HEK293 (cell line): Measurements from ENCODE around the gene HOXA6.
A peak's percentile ranks its signal among the peaks of the same experiment; 100 is the strongest.

Source experiments
- ATF2 ChIP-seq: fragments of 450-650 bp; formaldehyde crosslinking; IDR thresholded peaks from 2 replicates; pipeline ENCODE4 v1.5.1; 2016; ENCODE audit warnings: missing biosample characterization, missing genetic modification characterization, low read depth
- BCL6B ChIP-seq: fragments of 450-650 bp; formaldehyde crosslinking; IDR thresholded peaks from 2 replicates; pipeline ENCODE4 v1.5.1; 2017; ENCODE audit warnings: missing biosample characterization, missing genetic modification characterization
- ELK4 ChIP-seq: IDR thresholded peaks from 2 replicates; pipeline ENCODE4 v1.6.1; 2011; ENCODE audit warnings: mild to moderate bottlenecking, low read depth, low read length, borderline replicate concordance
- GLI4 ChIP-seq: fragments of 450-650 bp; formaldehyde crosslinking; IDR thresholded peaks from 2 replicates; pipeline ENCODE4 v1.5.1; 2016; ENCODE audit warnings: missing biosample characterization, missing genetic modification characterization
- KLF17 ChIP-seq: fragments of 450-650 bp; formaldehyde crosslinking; IDR thresholded peaks from 2 replicates; pipeline ENCODE4 v1.5.1; 2016; ENCODE audit warnings: missing biosample characterization, missing genetic modification characterization
- PATZ1 ChIP-seq: fragments of 450-650 bp; formaldehyde crosslinking; IDR thresholded peaks from 2 replicates; pipeline ENCODE4 v1.5.1; 2016; ENCODE audit warnings: missing biosample characterization, missing genetic modification characterization
- REPIN1 ChIP-seq: fragments of 450-650 bp; formaldehyde crosslinking; IDR thresholded peaks from 2 replicates; pipeline ENCODE4 v1.5.1; 2017; ENCODE audit warnings: missing biosample characterization, missing genetic modification characterization, low read depth
- SALL2 ChIP-seq: fragments of 450-650 bp; formaldehyde crosslinking; IDR thresholded peaks from 2 replicates; pipeline ENCODE4 v1.5.0; 2017; ENCODE audit warnings: missing biosample characterization, mild to moderate bottlenecking, missing genetic modification characterization, borderline replicate concordance
- SETDB1 ChIP-seq: IDR thresholded peaks from one replicate; pipeline ENCODE4 v1.6.1; 2017; ENCODE audit warnings: mild to moderate bottlenecking, low read length, moderate library complexity, mixed read lengths; ENCODE audit not compliant: insufficient read length
- ZBTB17 ChIP-seq: fragments of 450-650 bp; formaldehyde crosslinking; IDR thresholded peaks from 2 replicates; pipeline ENCODE4 v1.5.1; 2016; ENCODE audit warnings: missing biosample characterization, missing genetic modification characterization
- ZNF174 ChIP-seq: fragments of 450-650 bp; formaldehyde crosslinking; IDR thresholded peaks from 2 replicates; pipeline ENCODE4 v1.5.0; 2017; ENCODE audit warnings: missing biosample characterization, mild to moderate bottlenecking, missing genetic modification characterization
- ZNF211 ChIP-seq: fragments of 450-650 bp; formaldehyde crosslinking; IDR thresholded peaks from 2 replicates; pipeline ENCODE4 v1.5.1; 2016; ENCODE audit warnings: low read depth, missing biosample characterization, missing genetic modification characterization
- ZNF221 ChIP-seq: fragments of 450-650 bp; formaldehyde crosslinking; IDR thresholded peaks from 2 replicates; pipeline ENCODE4 v1.5.1; 2017; ENCODE audit warnings: missing biosample characterization, missing genetic modification characterization, borderline replicate concordance
- ZNF223 ChIP-seq: fragments of 450-650 bp; formaldehyde crosslinking; IDR thresholded peaks from 2 replicates; pipeline ENCODE4 v1.5.1; 2016; ENCODE audit warnings: missing biosample characterization, missing genetic modification characterization
- ZNF23 ChIP-seq: fragments of 450-650 bp; formaldehyde crosslinking; IDR thresholded peaks from 2 replicates; pipeline ENCODE4 v1.5.1; 2016; ENCODE audit warnings: missing biosample characterization, missing genetic modification characterization, borderline replicate concordance
- ZNF292 ChIP-seq: fragments of 450-650 bp; formaldehyde crosslinking; IDR thresholded peaks from 2 replicates; pipeline ENCODE4 v1.5.1; 2016; ENCODE audit warnings: low read depth, missing biosample characterization, missing genetic modification characterization, borderline replicate concordance
- ZNF366 ChIP-seq: fragments of 450-650 bp; formaldehyde crosslinking; conservative IDR thresholded peaks from 2 replicates; pipeline ENCODE4 v1.5.1; 2016; ENCODE audit warnings: missing biosample characterization, missing genetic modification characterization
- ZNF433 ChIP-seq: fragments of 450-650 bp; formaldehyde crosslinking; IDR thresholded peaks from 2 replicates; pipeline ENCODE4 v1.5.1; 2016; ENCODE audit warnings: missing biosample characterization, missing genetic modification characterization, low read depth
- ZNF571 ChIP-seq: fragments of 450-650 bp; formaldehyde crosslinking; IDR thresholded peaks from 2 replicates; pipeline ENCODE4 v1.5.0; 2017; ENCODE audit warnings: missing biosample characterization, missing genetic modification characterization
- ZNF596 ChIP-seq: fragments of 450-650 bp; IDR thresholded peaks from 2 replicates; pipeline ENCODE4 v1.5.0; 2018; ENCODE audit warnings: missing biosample characterization, mild to moderate bottlenecking, missing genetic modification characterization, moderate library complexity
- ZNF658 ChIP-seq: fragments of 450-650 bp; formaldehyde crosslinking; IDR thresholded peaks from 2 replicates; pipeline ENCODE4; 2016; ENCODE audit warnings: missing biosample characterization, missing genetic modification characterization
- ZNF660 ChIP-seq: fragments of 450-650 bp; IDR thresholded peaks from 2 replicates; pipeline ENCODE4 v1.5.1; 2018; ENCODE audit warnings: missing biosample characterization, mild to moderate bottlenecking, missing genetic modification characterization
- ZNF670 ChIP-seq: fragments of 450-650 bp; formaldehyde crosslinking; IDR thresholded peaks from 2 replicates; pipeline ENCODE4 v1.5.1; 2016; ENCODE audit warnings: missing biosample characterization, missing genetic modification characterization, low read depth
- ZNF747 ChIP-seq: fragments of 450-650 bp; formaldehyde crosslinking; IDR thresholded peaks from 2 replicates; pipeline ENCODE4 v1.5.1; 2016; ENCODE audit warnings: missing biosample characterization, missing genetic modification characterization
- ZNF768 ChIP-seq: fragments of 450-650 bp; formaldehyde crosslinking; IDR thresholded peaks from 2 replicates; pipeline ENCODE4 v1.5.1; 2018; ENCODE audit warnings: missing biosample characterization, mild to moderate bottlenecking, missing genetic modification characterization
- ZNF791 ChIP-seq: fragments of 450-650 bp; formaldehyde crosslinking; IDR thresholded peaks from 2 replicates; pipeline ENCODE4 v1.5.1; 2016; ENCODE audit warnings: missing biosample characterization, missing genetic modification characterization
- ZSCAN16 ChIP-seq: fragments of 450-650 bp; formaldehyde crosslinking; IDR thresholded peaks from 2 replicates; pipeline ENCODE4 v1.5.1; 2016; ENCODE audit warnings: missing biosample characterization, missing genetic modification characterization
- ZSCAN23 ChIP-seq: fragments of 450-650 bp; formaldehyde crosslinking; IDR thresholded peaks from 2 replicates; pipeline ENCODE4 v1.5.1; 2016; ENCODE audit warnings: missing biosample characterization, missing genetic modification characterization
- ZSCAN4 ChIP-seq: fragments of 450-650 bp; formaldehyde crosslinking; IDR thresholded peaks from 2 replicates; pipeline ENCODE4 v1.5.1; 2017; ENCODE audit warnings: missing biosample characterization, missing genetic modification characterization
- ZXDB ChIP-seq: fragments of 450-650 bp; formaldehyde crosslinking; IDR thresholded peaks from 2 replicates; pipeline ENCODE4 v1.5.1; 2016; ENCODE audit warnings: missing biosample characterization, missing genetic modification characterization

The HOXA6 gene

GRCh38 chr7:27095897-27096767 lies 51.4 kb downstream of the HOXA6 start, which contains the start of gene HOXA1 (continued):
- no peak for TF ChIP-seq ZNF768 (tag by site-specific recombination)
- TF ChIP-seq ZNF174 (tag by site-specific recombination), result no peak
- no peak for TF ChIP-seq ZNF211 (tag by site-specific recombination)
- no peak for TF ChIP-seq ZNF221
- no peak for TF ChIP-seq KLF17 (tag by site-specific recombination)
- no peak for TF ChIP-seq ZNF596 (tag by site-specific recombination)
- peak; percentile 61 for TF ChIP-seq ZBTB17 (tag by site-specific recombination)
- TF ChIP-seq ZNF571 (tag by site-specific recombination), result no peak
- TF ChIP-seq ZXDB (tag by site-specific recombination), result 0 out of 2 replicates have a peak, but pooled peaks have one; percentile 25
- TF ChIP-seq ZNF433 (tag by site-specific recombination), result no peak
- no peak for TF ChIP-seq ZNF23 (tag by site-specific recombination)
- no peak for TF ChIP-seq ZSCAN16 (tag by site-specific recombination)
- TF ChIP-seq ELK4, result no peak
- TF ChIP-seq BCL6B (tag by site-specific recombination), result no peak
- TF ChIP-seq ZNF366, result 0 out of 2 replicates have a peak, but pooled peaks have one; percentile 10
- TF ChIP-seq ZNF791 (tag by site-specific recombination), result no peak
- no peak for TF ChIP-seq REPIN1 (tag by site-specific recombination)
- TF ChIP-seq ZNF658, result no peak
- TF ChIP-seq ZNF747, result no peak
- TF ChIP-seq ZNF223 (tag by site-specific recombination), result no peak
- TF ChIP-seq SALL2 (tag by site-specific recombination), result no peak
- peak; percentile 89 for TF ChIP-seq PATZ1 (tag by site-specific recombination)
- TF ChIP-seq GLI4 (tag by site-specific recombination), result no peak
- no peak for TF ChIP-seq ZSCAN4 (tag by site-specific recombination)
- TF ChIP-seq ZSCAN23 (tag by site-specific recombination), result no peak
- peak; percentile 55; the same call in 1 of the 2 replicates for TF ChIP-seq ZNF660 (tag by site-specific recombination)
- no peak for TF ChIP-seq ZNF292 (tag by site-specific recombination)
- TF ChIP-seq ATF2 (tag by site-specific recombination), result no peak
- TF ChIP-seq ZNF670 (tag by site-specific recombination), result no peak
- no peak for TF ChIP-seq SETDB1
